ENCODE measurements around the gene NMRK1. TPM values are rescaled to one million over a fixed set of nuclear protein-coding genes. Genes with fewer than 3 reads are reported as not detected.

The NMRK1 gene
- total and polyA plus RNA-seq, 7 donors, result 5.6 to 53.9 (median 21.0) TPM

DNA sequence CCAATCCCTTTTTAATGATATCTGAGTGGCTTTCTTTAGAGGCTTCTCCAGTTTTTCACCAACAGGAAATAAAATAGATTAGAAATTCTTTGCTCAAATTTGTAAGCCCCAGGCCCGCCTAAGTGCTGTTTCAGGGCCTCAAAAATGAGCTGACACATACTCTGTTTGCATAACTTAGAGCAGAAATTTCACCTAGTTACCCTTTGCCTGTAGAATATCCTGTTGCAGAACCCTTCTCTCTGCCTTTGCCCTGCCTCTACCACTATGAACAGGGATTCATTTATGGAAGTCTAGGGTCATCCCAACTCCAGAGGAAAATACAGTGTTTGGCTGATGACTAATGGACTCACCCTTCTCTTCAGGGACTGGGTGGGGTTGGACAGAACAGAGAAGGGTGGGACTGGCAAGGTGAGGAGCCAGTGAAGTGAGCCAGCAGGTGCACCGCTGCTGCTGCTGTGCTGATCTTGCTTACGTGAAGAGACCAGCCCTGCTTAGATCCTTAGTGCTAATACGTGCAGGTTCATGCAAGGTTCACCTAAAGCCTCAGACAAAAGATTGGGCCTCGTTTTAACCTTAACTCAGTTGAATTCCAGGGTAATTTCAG, 23.2 kb upstream of the NMRK1 start:
- intact Hi-C loops (cut with DNase I), result no loop called here
- Histone ChIP-seq H3K4me1 (peaks cover 0 to 5% (median 0%) of the 10 kb centered on the region in 4 donors), H3K9me3 (no peaks in the 10 kb centered on the region), H3K36me3 (no peaks in the 10 kb centered on the region), H3K27ac (no peak overlapping the region), H3K4me3 (no peak overlapping the region), H3K27me3 (no peaks in the 10 kb centered on the region)
- WGBS, 2 donors, result 19 to 64% methylated on average over 5 of the region's 5 CpGs
- DNase-seq, result no peak
- TF ChIP-seq, protein P1, sequence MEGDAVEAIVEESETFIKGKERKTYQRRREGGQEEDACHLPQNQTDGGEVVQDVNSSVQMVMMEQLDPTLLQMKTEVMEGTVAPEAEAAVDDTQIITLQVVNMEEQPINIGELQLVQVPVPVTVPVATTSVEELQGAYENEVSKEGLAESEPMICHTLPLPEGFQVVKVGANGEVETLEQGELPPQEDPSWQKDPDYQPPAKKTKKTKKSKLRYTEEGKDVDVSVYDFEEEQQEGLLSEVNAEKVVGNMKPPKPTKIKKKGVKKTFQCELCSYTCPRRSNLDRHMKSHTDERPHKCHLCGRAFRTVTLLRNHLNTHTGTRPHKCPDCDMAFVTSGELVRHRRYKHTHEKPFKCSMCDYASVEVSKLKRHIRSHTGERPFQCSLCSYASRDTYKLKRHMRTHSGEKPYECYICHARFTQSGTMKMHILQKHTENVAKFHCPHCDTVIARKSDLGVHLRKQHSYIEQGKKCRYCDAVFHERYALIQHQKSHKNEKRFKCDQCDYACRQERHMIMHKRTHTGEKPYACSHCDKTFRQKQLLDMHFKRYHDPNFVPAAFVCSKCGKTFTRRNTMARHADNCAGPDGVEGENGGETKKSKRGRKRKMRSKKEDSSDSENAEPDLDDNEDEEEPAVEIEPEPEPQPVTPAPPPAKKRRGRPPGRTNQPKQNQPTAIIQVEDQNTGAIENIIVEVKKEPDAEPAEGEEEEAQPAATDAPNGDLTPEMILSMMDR (IDR thresholded peaks at IDR 0.05), result no peak
- TF ChIP-seq EP300 (IDR thresholded peaks at IDR 0.05), result no peak
- TF ChIP-seq POLR2A (IDR thresholded peaks at IDR 0.05), result no peak
- TF ChIP-seq POLR2AphosphoS5 (IDR thresholded peaks at IDR 0.05), result no peak

DNA sequence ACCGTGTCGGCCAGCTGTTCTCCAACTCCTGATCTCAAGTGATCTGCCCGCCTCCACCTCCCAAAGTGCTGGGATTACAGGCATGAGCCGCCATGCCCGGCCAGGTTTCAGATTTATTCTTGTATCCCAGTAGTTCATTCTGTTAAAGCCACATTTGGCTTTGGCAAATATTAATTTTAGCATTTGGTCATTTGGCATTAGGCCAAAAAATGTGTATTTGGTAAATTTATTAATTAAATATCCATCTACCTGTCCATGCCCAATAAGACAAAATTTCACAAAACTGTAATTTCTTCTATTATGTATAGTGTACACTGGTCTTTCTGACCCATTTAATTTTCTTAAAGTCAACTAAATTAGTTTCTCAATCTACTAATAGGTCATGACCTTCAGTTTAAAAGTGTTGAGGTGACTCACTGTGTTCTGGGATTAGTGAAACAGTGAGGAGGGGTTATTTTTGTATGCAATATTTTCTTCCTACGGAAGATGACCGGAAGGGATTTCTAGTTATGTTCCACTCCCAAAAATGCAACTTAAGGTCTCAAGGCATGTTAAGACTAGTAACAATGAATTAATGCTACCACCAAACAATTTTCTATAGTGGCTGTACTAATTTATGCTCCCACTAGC, 21.4 kb upstream of the NMRK1 start:
- WGBS, 2 donors, result 92 to 94% methylated on average over 7 of the region's 7 CpGs
- peaks cover 0 to 5% (median 0%) of the 10 kb centered on the region in 4 donors for H3K4me1 ChIP-seq
- H3K27me3 ChIP-seq, result no peaks in the 10 kb centered on the region
- H3K36me3 ChIP-seq, result no peaks in the 10 kb centered on the region
- TF ChIP-seq POLR2A (IDR thresholded peaks at IDR 0.05) (no peak), EP300 (IDR thresholded peaks at IDR 0.05) (no peak), POLR2AphosphoS5 (IDR thresholded peaks at IDR 0.05) (no peak)
- TF ChIP-seq, protein P1 (IDR thresholded peaks at IDR 0.05), result no peak
- no peak for DNase-seq
- H3K4me3 ChIP-seq, result no peak overlapping the region
- H3K27ac ChIP-seq, result peak overlapping the region in 2 of 4 donors; percentile 24 to 25
- intact Hi-C loops (cut with DNase I), result no loop called here
- H3K9me3 ChIP-seq, result no peaks in the 10 kb centered on the region

- no peaks in the 10 kb centered on the region for H3K36me3 ChIP-seq
- no peaks in the 10 kb centered on the region for H3K27me3 ChIP-seq
- H3K9me3 ChIP-seq, result no peaks in the 10 kb centered on the region
- H3K27ac ChIP-seq, result peak overlapping the region in 2 of 4 donors; percentile 24 to 25
- intact Hi-C loops (cut with DNase I), result no loop called here
- H3K4me1 ChIP-seq, result peaks cover 0 to 5% (median 0%) of the 10 kb centered on the region in 4 donors
- TF ChIP-seq POLR2AphosphoS5 (IDR thresholded peaks at IDR 0.05) (peak in 1 of 4 donors; percentile 22), POLR2A (IDR thresholded peaks at IDR 0.05) (no peak)
- WGBS, 2 donors, result 65 to 81% methylated on average over 4 of the region's 4 CpGs
- no peak overlapping the region for H3K4me3 ChIP-seq
- peak; percentile 75 for DNase-seq
These were observed 20.6 kb upstream of the NMRK1 start for GRCh38 chr9:75108571-75108970.

GRCh38 chr9:75106857-75107256, 18.9 kb upstream of the NMRK1 start:
- H3K27me3 ChIP-seq, result no peaks in the 10 kb centered on the region
- intact Hi-C loops (cut with DNase I), result no loop called here
- peak overlapping the region in 3 of 4 donors; percentile 33 to 50 (median 35) for H3K27ac ChIP-seq
- 79 to 89% methylated on average over 6 of the region's 6 CpGs for whole genome bisulfite sequencing, 2 donors
- DNase-seq, result peak; percentile 85
- H3K36me3 ChIP-seq, result no peaks in the 10 kb centered on the region
- H3K4me3 ChIP-seq, result no peak overlapping the region
- peaks cover 0 to 5% (median 0%) of the 10 kb centered on the region in 4 donors for H3K4me1 ChIP-seq
- TF ChIP-seq EP300 (IDR thresholded peaks at IDR 0.05) (no peak), POLR2AphosphoS5 (IDR thresholded peaks at IDR 0.05) (peak in 3 of 4 donors; percentile 11 to 63 (median 31))
- TF ChIP-seq, protein P1 (IDR thresholded peaks at IDR 0.05), result no peak
- H3K9me3 ChIP-seq, result no peaks in the 10 kb centered on the region

DNA sequence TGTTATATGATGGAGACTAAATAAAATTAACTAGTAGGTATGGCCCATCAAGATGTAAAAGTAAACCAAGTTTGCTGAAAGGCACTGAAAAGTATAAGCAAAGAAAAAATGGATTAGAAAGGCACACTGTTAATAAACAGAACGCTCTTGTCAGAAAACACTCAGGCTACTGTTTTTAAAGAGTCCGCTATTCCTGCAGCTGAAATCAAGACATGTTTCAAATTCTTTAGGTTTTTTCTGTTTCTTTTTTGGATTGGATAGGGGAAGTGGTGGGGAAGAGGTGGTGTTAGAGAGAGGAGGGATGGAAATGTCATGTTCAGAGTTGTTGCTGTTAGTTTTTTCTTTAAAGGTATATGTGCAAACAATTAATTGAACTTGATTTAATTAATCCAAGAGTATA, 17.9 kb upstream of the NMRK1 start:
- Histone ChIP-seq H3K36me3 (no peaks in the 10 kb centered on the region), H3K9me3 (no peaks in the 10 kb centered on the region), H3K4me3 (no peak overlapping the region), H3K27me3 (no peaks in the 10 kb centered on the region), H3K27ac (peak overlapping the region in 2 of 4 donors; percentile 33 to 34), H3K4me1 (peaks cover 0 to 9% (median 0%) of the 10 kb centered on the region in 4 donors)
- 72 to 84% methylated on average over 2 of the region's 2 CpGs for WGBS, 2 donors
- TF ChIP-seq POLR2AphosphoS5 (IDR thresholded peaks at IDR 0.05), result no peak
- TF ChIP-seq, protein P1 (IDR thresholded peaks at IDR 0.05), result no peak
- TF ChIP-seq EP300 (IDR thresholded peaks at IDR 0.05), result no peak
- TF ChIP-seq POLR2A (IDR thresholded peaks at IDR 0.05), result no peak
- intact Hi-C loops (cut with DNase I), result no loop called here
- no peak for DNase-seq
